Esophagus squamous epithelium (tissue), 5 donors: ENCODE data around the gene DUS1L. TPM values are rescaled to one million over a fixed set of nuclear protein-coding genes. Genes with fewer than 3 reads are reported as not detected.

Experiments used
- DNase-seq: peaks from one replicate; lab custom pipeline; 2025; lab: John Stamatoyannopoulos, UW
- H3K27ac ChIP-seq, 4 donors: fragments of 200-600 bp; sonication (generic); one replicate each; pipeline ENCODE4 v1.5.1; 2016 to 2019; ENCODE audit warnings: mild to moderate bottlenecking in 1 of 4
- H3K27me3 ChIP-seq, 4 donors: fragments of 200-600 bp; sonication (generic); 1 replicate in 3 of 4; 2 replicates in 1 of 4; pipeline versions ENCODE4 v1.5.1 to v1.6.0; 2017 to 2021; ENCODE audit warnings: antibody characterized with exemption in 1 of 4
- H3K36me3 ChIP-seq, 3 donors: fragments of 200-600 bp; sonication (generic); one replicate each; pipeline ENCODE4 v1.5.1; 2016 to 2019
- H3K4me1 ChIP-seq, 3 donors: fragments of 200-600 bp; sonication (generic); one replicate each; pipeline ENCODE4 v1.5.1; 2017 to 2019
- H3K4me3 ChIP-seq, 4 donors: fragments of 200-600 bp; sonication (generic); 1 replicate in 3 of 4; 2 replicates in 1 of 4; pipeline ENCODE4 v1.5.1; 2016 to 2019; ENCODE audit warnings: mild to moderate bottlenecking in 2 of 4, moderate library complexity in 1 of 4
- H3K9me3 ChIP-seq, 3 donors: fragments of 200-600 bp; sonication (generic); one replicate each; pipeline ENCODE4 v1.5.1; 2016 to 2019
- CTCF ChIP-seq, 6 experiments: fragments of 450-650 bp in 4 of 6; fragments of 200-600 bp in 2 of 6; sonication (generic) in 2 of 6; IDR thresholded peaks; one replicate each; pipeline ENCODE4 v1.5.1; 2016 to 2019; ENCODE audit warnings: antibody characterized with exemption in 6 of 6, mild to moderate bottlenecking in 4 of 6, moderate library complexity in 4 of 6
- POLR2A ChIP-seq, 4 donors: fragments of 450-650 bp; IDR thresholded peaks; one replicate each; pipeline ENCODE4 v1.6.1; 2017; ENCODE audit warnings: antibody characterized with exemption in 4 of 4, mild to moderate bottlenecking in 4 of 4, moderate library complexity in 3 of 4
- WGBS, 2 donors: methylation state at CpG; one replicate each; pipeline ENCODE4 v1.1.5; 2018; 5-methylcytosine and 5-hydroxymethylcytosine counted together
- intact Hi-C: fragments of 100-400 bp; cut with DNase I; formaldehyde crosslinking; loops from one replicate; pipeline ENCODE4 v1.15.0; 2022
- total RNA-seq, 4 donors: library from RNA; depleted of rRNA; stranded (reverse); fragments of >200 nt; gene quantifications; one replicate each; pipeline ENCODE4 v1.1.0, GENCODE V29; 2016
- donor health status: DM: yes; HTN: yes; CAD: no.

Gene DUS1L
- total RNA-seq, 4 donors from 2014 or later: 53.3 to 125 (median 105) TPM

- no CpG with 5 or more reads among the region's 20 CpGs for WGBS, 2 donors
- Histone ChIP-seq H3K36me3 (peaks cover 64 to 95% (median 70%) of the 10 kb centered on the region in 3 donors), H3K4me3 (no peak overlapping the region), H3K27me3 (no peaks in the 10 kb centered on the region), H3K4me1 (peaks cover 0 to 3% (median 0%) of the 10 kb centered on the region in 3 donors), H3K27ac (no peak overlapping the region), H3K9me3 (no peaks in the 10 kb centered on the region)
- DNase-seq: no peak
- intact Hi-C loops: no loop called here
- no peak for TF ChIP-seq CTCF (IDR thresholded peaks at IDR 0.05)
- TF ChIP-seq POLR2A (IDR thresholded peaks at IDR 0.05): no peak
Observed at GRCh38 chr17:82081546-82081945, 15.9 kb upstream of the DUS1L start.

DNA sequence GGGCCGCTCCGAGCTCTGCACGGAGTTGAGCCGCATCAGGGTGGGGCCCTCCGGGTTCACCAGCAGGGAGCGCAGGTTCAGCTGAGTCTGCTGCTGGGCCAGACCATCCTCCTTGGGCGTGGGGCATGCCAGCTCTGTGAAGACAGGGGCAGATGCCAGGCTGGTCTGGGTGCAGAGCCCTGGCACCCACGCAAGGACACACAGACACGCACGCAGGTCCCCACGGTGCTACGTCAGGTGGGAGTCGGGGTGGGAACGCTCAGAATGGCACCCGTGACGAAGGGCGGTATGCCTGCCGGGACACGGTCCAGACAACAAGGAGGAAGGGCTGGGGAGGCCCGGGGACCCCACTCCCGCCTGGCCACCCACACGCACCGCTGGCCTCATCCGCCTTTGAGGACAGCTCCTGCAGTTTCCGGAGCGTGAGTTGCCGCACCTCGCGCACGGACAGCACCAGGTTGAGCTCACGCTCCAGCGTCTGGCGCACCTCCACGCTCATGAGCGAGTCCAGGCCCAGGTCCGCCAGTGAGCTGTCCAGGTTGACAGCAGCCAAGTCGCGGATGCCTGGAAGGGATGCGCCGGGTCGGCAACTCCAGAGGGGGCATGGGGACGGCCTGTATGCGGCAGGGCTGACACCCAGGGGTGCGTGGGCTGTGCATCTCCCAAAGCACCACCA, 15.3 kb upstream of the DUS1L start:
- Histone ChIP-seq H3K4me1 (peaks cover 0 to 6% (median 0%) of the 10 kb centered on the region in 3 donors), H3K36me3 (peaks cover 58 to 89% (median 64%) of the 10 kb centered on the region in 3 donors), H3K27me3 (no peaks in the 10 kb centered on the region), H3K9me3 (no peaks in the 10 kb centered on the region), H3K27ac (no peak overlapping the region), H3K4me3 (no peak overlapping the region)
- TF ChIP-seq POLR2A (IDR thresholded peaks at IDR 0.05) (no peak), CTCF (IDR thresholded peaks at IDR 0.05) (no peak)
- intact Hi-C loops: no loop called here
- 91 to 95% methylated on average over 4 to 10 of the region's 44 CpGs for WGBS, 2 donors
- no peak for DNase-seq

DNA sequence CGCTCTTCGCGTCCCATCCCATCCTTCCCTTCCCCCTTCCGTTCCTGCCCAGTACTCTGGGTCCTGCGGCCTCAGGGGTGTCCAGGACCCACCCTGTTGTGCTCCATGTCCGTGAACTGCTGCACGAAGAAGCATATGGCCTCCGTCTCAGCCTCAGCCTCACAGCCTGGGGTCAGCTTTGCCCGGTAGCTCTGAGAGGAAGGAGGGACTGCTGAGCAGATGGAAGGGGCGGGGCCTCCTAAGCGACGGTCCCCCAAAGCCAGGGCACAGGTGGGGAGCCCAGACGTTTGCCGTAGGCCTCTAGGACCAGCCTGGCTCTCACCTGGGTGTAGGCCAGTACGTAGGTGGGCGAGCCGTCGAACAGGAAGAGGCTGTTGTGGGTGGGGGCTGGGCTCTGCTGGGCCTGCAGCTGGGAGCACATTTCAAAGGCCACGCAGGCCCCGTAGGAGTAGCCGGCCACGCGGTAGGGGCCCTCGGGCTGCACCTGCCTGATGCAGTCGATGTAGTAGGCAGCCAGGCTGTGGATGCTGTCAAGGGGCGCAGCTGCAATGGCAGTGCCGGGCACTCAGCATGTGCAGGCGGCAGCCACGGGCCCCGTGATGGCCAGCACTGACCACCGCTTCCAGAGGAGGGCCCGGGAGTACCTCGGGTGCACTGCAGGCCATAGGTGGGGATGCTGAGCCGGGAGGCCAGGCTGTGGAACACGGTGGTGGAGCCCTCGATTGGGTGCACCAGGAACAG, 14.6 kb upstream of the DUS1L start:
- no peak for DNase-seq
- 89 to 92% methylated on average over 9 to 16 of the region's 36 CpGs for WGBS, 2 donors

GRCh38 chr17:82079001-82079677, 13.5 kb upstream of the DUS1L start:
- Histone ChIP-seq H3K4me3 (no peak overlapping the region), H3K9me3 (no peaks in the 10 kb centered on the region), H3K4me1 (peaks cover 0 to 6% (median 0%) of the 10 kb centered on the region in 3 donors), H3K36me3 (peaks cover 40 to 71% (median 48%) of the 10 kb centered on the region in 3 donors), H3K27me3 (no peaks in the 10 kb centered on the region), H3K27ac (no peak overlapping the region)
- 75 to 97% methylated on average over 5 to 6 of the region's 47 CpGs for WGBS, 2 donors
- intact Hi-C loops: no loop called here
- TF ChIP-seq CTCF (IDR thresholded peaks at IDR 0.05) (no peak), POLR2A (IDR thresholded peaks at IDR 0.05) (no peak)
- DNase-seq: no peak

More for the DNA sequence above, 14.6 kb upstream of the DUS1L start:
- intact Hi-C loops: no loop called here
- no peaks in the 10 kb centered on the region for H3K9me3 ChIP-seq
- no peaks in the 10 kb centered on the region for H3K27me3 ChIP-seq
- H3K4me3 ChIP-seq: no peak overlapping the region
- H3K27ac ChIP-seq: no peak overlapping the region
- TF ChIP-seq CTCF (IDR thresholded peaks at IDR 0.05) (no peak), POLR2A (IDR thresholded peaks at IDR 0.05) (no peak)
- peaks cover 0 to 6% (median 0%) of the 10 kb centered on the region in 3 donors for H3K4me1 ChIP-seq
- H3K36me3 ChIP-seq: peaks cover 51 to 82% (median 58%) of the 10 kb centered on the region in 3 donors
